GM18502 (cell line): ENCODE results near the gene SPATA2.

Source experiments
- ATAC-seq: cut with Tn5 transposase; IDR thresholded peaks from one replicate; pipeline ENCODE4 v1.9.1; 2021; ENCODE audit warnings: mild to moderate bottlenecking; ENCODE audit not compliant: unreplicated experiment, poor library complexity

Gene SPATA2

GRCh38 chr20:49887251-49888211 is 27.8 kb downstream of the SPATA2 start:
- no peak for ATAC-seq

DNA sequence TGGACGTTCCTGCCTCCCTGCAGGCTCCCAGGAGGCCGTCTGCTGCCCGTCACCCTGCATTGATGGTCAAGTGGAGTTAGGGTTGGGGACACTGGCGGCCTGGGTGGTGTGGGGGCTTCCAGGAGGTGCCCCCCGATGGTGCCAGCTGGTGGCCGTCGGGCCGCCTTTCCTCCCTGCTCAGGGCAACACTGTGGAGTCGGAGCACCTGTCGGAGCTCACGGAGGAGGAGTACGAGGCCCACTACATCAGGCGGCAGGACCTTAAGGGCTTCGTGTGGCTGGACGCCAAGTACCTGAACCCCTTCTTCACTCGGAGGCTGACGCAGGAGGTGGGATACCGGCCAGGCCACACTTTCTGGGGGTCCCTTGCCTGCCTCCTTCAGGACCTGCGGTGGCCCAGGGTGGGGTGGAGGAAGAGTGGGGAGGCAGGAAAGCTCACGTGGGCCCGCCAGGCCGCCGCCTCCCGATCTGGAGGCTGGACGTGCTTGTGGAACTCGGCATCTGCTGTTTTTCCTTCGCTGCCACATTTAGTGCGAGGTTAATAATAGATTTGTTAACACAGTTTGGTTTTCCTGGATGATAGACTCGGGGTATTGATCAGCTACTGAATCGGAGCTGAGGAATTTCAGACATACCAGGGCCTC is 28.6 kb downstream of the SPATA2 start:
- ATAC-seq = no peak

DNA sequence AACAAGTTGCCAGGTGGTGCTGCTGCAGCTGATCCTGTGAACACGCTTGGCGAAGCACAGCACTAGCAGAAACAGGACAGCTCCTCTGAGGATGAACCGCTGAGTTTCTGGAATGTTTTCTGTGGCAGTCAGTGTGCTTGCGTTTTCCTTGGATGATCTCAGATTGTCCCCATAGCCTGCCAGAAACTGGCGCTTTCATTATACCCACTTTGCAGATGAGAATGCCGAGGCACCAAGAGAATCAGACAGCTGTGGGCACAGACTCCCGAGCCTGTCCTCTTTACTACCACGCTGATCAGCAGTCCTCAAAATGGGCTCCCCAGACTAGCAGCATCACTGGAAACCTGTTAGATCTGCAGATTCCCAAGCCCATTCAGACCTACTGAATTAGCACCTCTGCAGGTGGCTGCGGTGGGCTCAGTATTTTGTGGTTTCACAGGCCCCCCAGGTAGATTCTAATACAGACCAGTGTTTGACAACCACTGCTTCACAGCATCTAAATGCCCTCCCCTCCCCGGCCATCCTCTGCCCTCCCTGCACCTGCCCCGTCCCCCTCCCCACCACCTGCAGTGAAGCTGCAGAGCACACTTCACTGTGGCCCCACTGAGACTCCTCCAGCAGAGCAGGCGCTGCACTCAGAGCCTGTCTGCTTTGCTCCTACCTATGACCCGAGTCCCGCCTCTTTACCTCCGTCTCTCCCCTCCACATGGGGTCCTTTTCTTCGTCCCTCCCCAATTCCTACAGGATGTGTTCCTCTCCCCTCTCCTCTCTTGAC is 29.6 kb downstream of the SPATA2 start:
- ATAC-seq = no peak

GRCh38 chr20:49883246-49883802 is 32.0 kb downstream of the SPATA2 start:
- no peak for ATAC-seq

GRCh38 chr20:49882171-49882970 is 33.0 kb downstream of the SPATA2 start:
- no peak for ATAC-seq

- no peak for ATAC-seq
Measured at GRCh38 chr20:49880724-49881445, 34.4 kb downstream of the SPATA2 start.

- no peak for ATAC-seq
Measured at GRCh38 chr20:49880177-49880576, 35.2 kb downstream of the SPATA2 start.

DNA sequence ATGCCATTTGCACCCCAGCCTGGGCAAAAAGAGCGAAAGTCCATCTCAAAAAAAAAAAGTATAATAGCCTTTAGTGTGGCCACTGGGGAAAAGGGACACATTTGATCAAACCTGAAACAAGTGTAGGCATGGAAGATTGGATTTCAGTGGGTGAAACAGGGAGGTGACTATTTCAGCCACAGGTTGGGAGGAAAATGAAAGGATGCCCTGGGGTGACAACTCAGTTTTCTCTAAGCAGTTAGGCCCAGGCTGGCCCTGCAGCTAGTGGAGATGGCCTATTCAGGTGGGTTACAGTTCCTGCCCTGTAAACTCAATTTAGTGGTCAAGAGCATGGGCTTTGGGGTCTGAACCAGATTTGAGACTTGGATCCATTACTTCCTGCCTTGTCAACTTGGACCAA is 36.4 kb downstream of the SPATA2 start:
- no peak for ATAC-seq

DNA sequence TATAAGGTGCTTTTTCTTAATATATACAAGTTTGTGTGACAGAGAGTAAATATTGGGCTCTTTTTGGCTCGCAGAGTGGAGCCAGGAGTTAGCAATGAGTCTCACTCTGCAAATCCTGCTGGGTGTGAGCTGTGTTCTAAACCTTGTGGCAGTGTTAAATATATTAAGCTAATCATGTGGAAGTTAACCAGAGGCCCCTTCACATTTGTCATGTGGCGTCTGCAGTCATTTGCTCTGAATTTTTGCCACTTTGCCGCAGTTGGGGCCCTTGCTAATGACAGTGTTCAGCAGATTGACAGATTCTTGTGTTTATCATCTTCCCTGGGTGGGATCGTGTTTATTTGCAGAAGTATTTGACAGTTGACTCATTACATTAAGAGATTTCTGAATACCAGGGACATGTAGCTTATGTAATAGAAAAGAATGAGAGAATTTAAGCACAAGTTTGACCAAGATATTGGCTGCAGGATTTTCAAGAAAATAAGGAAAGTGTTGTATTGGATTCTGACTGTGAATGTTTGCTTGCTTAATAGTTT is 37.9 kb downstream of the SPATA2 start:
- no peak for ATAC-seq

- no peak for ATAC-seq
Measured at GRCh38 chr20:49874696-49875095, 40.6 kb downstream of the SPATA2 start.

- no peak for ATAC-seq
Measured at GRCh38 chr20:49872056-49872455, 43.3 kb downstream of the SPATA2 start.

DNA sequence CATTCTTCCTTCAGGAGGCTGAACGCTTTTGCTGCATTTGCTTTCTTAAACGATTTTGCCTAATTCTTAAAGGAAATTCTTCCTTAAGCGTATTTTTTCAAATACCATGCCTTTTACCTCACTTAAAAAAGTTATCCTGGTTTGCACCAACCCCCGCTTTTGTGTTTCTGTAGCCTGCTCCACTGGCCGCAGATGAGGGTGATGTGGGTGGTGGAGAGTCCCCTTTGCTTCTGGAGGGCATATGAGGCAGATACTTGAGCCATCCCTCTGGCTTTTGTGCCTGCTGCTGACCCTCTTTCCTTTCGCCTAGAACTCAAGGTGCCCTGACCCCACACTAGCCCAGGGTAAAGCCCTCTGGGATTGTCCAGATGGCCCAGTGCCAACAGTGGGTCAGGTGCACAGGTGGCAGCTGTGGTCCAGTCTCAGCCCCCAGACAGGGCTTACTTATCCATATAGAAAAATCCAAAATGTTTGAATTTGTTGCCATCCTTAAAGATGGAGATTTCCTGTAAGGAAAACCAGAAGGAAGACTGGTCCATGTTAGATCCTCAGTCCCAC is 43.9 kb downstream of the SPATA2 start:
- no peak for ATAC-seq

DNA sequence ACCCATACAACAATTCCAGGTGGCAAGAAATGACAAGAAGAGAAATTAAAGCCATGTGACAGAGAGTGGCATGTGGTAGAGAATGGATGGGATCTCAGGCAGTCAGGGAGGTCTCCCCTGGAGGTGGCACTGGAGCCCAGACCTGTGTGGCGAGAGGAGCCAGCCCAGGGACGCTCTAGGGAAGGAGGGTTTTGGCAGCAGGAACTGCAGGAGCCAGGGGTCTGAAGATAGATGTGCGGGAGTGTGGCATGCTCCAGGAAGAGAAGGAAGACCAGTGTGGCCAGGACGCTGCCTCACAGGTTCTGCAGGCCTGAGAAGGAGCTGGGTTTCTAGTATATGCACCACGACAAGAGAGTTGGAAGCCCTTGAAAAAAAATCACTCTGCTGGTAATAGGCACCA is 45.1 kb downstream of the SPATA2 start:
- ATAC-seq = no peak

DNA sequence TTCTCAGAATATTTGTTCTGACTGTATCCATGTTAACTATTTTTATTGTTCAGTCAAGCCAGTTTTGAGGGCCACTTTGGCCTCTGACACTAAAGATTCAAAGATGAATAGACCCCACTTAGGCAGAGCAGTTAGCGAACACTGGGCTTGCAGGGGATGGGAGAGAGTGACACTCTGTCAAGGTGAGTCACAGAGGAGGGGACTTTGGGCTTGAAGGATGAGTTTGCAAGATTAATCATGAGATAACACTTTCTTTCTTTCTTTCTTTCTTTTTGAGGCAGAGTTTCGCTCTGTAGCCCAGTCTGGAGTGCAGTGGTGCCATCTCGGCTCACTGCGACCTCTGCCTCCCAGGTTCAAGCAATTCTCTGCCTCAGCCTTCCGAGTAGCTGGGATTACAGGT is 46.4 kb downstream of the SPATA2 start:
- ATAC-seq = no peak

DNA sequence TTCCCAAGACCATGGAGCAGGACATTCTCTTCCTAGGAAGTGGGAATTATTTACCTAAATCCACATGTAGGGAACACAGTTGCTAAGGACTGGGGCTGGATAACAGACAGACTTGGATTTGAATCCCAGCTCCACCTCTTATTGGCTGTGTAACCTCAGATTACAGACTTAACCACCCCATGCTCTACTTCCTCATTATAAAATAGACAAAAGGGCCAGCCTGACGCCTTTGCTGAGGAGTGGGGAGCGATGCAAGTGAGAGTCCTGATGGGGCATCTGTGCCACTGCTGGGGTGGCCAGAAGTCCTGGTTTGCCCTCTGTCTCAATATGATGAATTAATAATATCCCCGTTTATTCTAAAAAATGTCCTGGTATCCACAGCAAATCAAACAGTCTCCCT is 46.8 kb downstream of the SPATA2 start:
- no peak for ATAC-seq

DNA sequence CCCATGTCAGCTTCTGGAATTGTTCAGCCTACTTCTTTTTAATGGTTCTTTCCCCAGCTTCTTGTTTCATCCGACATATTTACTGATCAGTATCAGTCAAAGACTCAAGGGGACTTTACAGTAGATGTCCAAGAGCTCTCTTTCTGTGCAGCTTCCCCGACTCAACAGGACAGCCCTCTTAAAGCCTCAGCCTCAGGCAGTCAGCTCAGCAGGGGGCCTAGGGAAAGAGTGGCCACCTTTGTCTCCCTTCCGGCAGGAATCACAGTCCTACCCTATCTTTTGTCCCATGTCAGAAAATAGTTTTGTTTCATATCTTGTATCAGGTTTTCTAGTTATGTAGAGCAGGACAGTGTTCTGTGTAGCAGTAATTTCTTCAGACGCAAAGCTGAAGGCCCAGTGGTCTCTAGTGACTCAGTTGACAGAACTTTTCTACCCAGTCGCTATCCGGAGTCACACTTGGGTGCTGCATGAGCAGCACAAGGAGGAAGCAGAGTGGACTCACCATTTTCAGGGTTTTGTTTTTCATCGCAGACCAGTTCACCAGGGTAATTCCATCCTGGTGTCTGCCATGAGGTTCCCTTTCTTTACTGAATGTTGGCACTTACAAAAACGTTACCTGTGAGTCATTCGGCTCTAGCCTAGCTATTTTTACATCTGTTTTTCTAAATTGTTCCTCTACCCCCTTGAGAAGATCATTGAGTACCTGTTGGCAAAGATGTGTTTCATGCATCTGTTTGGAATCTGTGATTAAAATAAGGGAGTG is 47.7 kb downstream of the SPATA2 start:
- ATAC-seq = peak; percentile 45

DNA sequence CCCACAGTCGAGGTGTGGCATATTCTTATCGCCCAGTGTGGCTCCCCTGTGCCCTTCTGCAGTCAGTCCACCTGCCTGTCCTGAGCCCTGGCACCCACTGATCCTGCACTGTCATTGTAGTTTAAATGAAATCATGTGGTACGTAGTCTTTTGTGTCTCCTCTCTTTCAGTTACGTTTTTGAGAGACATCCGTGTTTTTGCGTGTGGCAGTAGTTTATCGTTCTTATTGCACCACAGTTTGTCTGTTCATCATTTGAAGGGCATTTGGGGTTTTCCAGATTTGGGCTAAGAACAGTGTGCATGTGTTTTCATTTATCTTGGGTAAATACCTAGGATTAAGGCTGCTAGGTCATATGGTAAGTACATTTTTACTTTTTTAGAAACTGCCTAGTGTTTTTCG is 49.3 kb downstream of the SPATA2 start:
- ATAC-seq = no peak

DNA sequence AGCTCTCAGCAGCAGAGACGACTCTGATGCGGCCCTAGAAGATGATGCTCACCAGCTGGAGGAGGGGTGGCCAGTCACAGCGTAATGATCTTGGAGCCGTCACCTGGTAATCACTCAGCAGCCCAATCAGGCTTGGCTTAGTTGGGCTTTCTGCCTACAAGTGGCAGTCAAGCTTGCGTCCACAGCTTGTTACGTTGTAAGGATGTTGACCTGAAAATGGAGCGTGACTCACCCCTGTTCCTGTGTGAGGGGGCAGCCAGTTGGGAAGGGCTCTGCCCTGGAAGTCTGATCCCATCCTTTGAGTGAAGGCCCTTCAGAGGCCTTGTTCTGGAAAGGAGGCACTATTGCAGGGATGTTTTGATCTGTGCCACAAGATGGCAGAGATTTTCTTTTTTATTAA is 49.8 kb downstream of the SPATA2 start:
- no peak for ATAC-seq
